Adrenal gland (tissue), 12 donors: Measurements from ENCODE around the gene CDC14B. TPM values are rescaled to one million over a fixed set of nuclear protein-coding genes. Genes with fewer than 3 reads are reported as not detected.

Source experiments
- DNase-seq, 7 donors: peaks; one replicate each; pipeline ENCODE4 v3.0.0-alpha.2; 2019 to 2020
- H3K27ac ChIP-seq, 5 donors: fragments of 200-600 bp; sonication (generic) in 4 of 5; 1 replicate in 3 of 5; 2 replicates in 2 of 5; pipeline versions ENCODE4 v1.5.1 to v1.8.0; 2016 to 2020; ENCODE audit warnings: mild to moderate bottlenecking in 1 of 5
- H3K27me3 ChIP-seq: fragments of 200-600 bp; 2 replicates; pipeline ENCODE4 v1.8.0; 2021
- H3K36me3 ChIP-seq, 2 donors: fragments of 200-600 bp; replicated peaks in 1 of 2; 1 replicate in 1 of 2; 2 replicates in 1 of 2; pipeline versions ENCODE4 v1.5.1 to v1.8.0; 2018 to 2022
- H3K4me1 ChIP-seq, 2 donors: fragments of 200-600 bp; replicated peaks in 1 of 2; 1 replicate in 1 of 2; 2 replicates in 1 of 2; pipeline versions ENCODE4 v1.5.1 to v1.8.0; 2018 to 2021
- H3K4me3 ChIP-seq, 4 donors: fragments of 200-600 bp; sonication (generic) in 3 of 4; one replicate each; pipeline ENCODE4 v1.5.1; 2016 to 2018
- H3K9me3 ChIP-seq, 3 donors: fragments of 200-600 bp; sonication (generic) in 1 of 3; replicated peaks in 1 of 3; 1 replicate in 2 of 3; 2 replicates in 1 of 3; pipeline versions ENCODE4 v1.5.1 to v1.8.0; 2016 to 2021
- CTCF ChIP-seq, 6 experiments: fragments of 450-650 bp in 4 of 6; fragments of 200-600 bp in 2 of 6; sonication (generic) in 1 of 6; IDR thresholded peaks; 1 replicate in 5 of 6; 2 replicates in 1 of 6; pipeline versions ENCODE4 v1.5.1 to v1.8.0; 2016 to 2021; ENCODE audit warnings: antibody characterized with exemption in 6 of 6, mild to moderate bottlenecking in 2 of 6, moderate library complexity in 1 of 6
- POLR2A ChIP-seq, 2 donors: fragments of 450-650 bp; IDR thresholded peaks; one replicate each; pipeline ENCODE4 v1.6.1; 2017; ENCODE audit warnings: antibody characterized with exemption in 2 of 2, mild to moderate bottlenecking in 2 of 2, moderate library complexity in 1 of 2
- WGBS, 4 donors: extraction: QIAGEN DNeasy Blood & Tissue Kit in 2 of 4; methylation state at CpG; one replicate each; pipeline versions ENCODE4 v1.1.5 to v1.1.7; 2013 to 2017; 5-methylcytosine and 5-hydroxymethylcytosine counted together
- intact Hi-C, 2 donors: fragments of 100-400 bp; cut with DNase I; formaldehyde crosslinking; loops; one replicate each; pipeline versions ENCODE4 v1.14.1 to v1.15.0; 2022 to 2023
- polyA plus RNA-seq, 3 donors: library from polyadenylated mRNA; stranded (reverse); fragments of 200-250 nt in 2 of 3; fragments of 350-450 nt in 1 of 3; fragmentation: Illumina TruSeq in 1 of 3; extraction: RNeasy Lipid Tissue Mini Kit (QIAGEN cat#74804) in 1 of 3; gene quantifications; one replicate each; pipeline ENCODE4 v1.2.3, GENCODE V29; 2013 to 2014
- total RNA-seq, 9 donors: library from RNA; depleted of rRNA in 4 of 9; stranded (reverse); fragments of >200 nt in 4 of 9; fragments of 120-200 nt in 1 of 9; fragmentation: NEBNext Ultra II Directional in 1 of 9; extraction: Animal tissue kit (Norgen Biotek cat#: 25700) in 1 of 9; gene quantifications; one replicate each; pipeline versions ENCODE4 v1.1.0 to v1.2.4, GENCODE V29; 2013 to 2023
- donor health status: healthy with polysubstance abuse.
- donor health status: Bipolar disorder and iron deficiency.
- donor health status: DM: yes; HTN: yes; CAD: no.
- donor health status: DM: no; HTN: no; CAD: no.
- donor health status: DM: no; HTN: no; CAD: no.
- donor health status: DM: yes; HTN: yes; CAD: no.

The CDC14B gene
- total and polyA plus RNA-seq, 12 donors, result 2.1 to 19.1 (median 10.2) TPM

GRCh38 chr9:96487949-96488348 lies 131.7 kb downstream of the CDC14B start:
- Histone ChIP-seq H3K4me1 (peaks cover 5 to 36% of the 10 kb centered on the region in 2 donors), H3K27ac (peak overlapping the region in 2 of 5 donors; percentile 4 to 53), H3K27me3 (no peaks in the 10 kb centered on the region), H3K36me3 (peaks cover 0 to 14% of the 10 kb centered on the region in 2 donors), H3K9me3 (no peaks in the 10 kb centered on the region), H3K4me3 (no peak overlapping the region)
- TF ChIP-seq POLR2A (IDR thresholded peaks at IDR 0.05), result no peak
- no peak for TF ChIP-seq CTCF (IDR thresholded peaks at IDR 0.05)
- intact Hi-C loops, result no loop called here
- no peak for DNase-seq
- 74 to 94% (median 80%) methylated on average over 7 to 10 of the region's 10 CpGs for WGBS, 4 donors

- Histone ChIP-seq H3K36me3 (peaks cover 0 to 14% of the 10 kb centered on the region in 2 donors), H3K9me3 (no peaks in the 10 kb centered on the region), H3K27ac (peak overlapping the region in 2 of 5 donors; percentile 53 to 75), H3K4me1 (peaks cover 3 to 33% of the 10 kb centered on the region in 2 donors), H3K27me3 (no peaks in the 10 kb centered on the region), H3K4me3 (no peak overlapping the region)
- no peak for TF ChIP-seq POLR2A (IDR thresholded peaks at IDR 0.05)
- TF ChIP-seq CTCF (IDR thresholded peaks at IDR 0.05), result no peak
- DNase-seq, result no peak
- intact Hi-C loops, result no loop called here
- WGBS, 4 donors, result 67 to 82% (median 72%) methylated on average over 1 of the region's 1 CpG
Measured at GRCh38 chr9:96487029-96487396, 132.6 kb downstream of the CDC14B start.

- Histone ChIP-seq H3K27me3 (no peaks in the 10 kb centered on the region), H3K27ac (peak overlapping the region in 2 of 5 donors; percentile 53 to 75), H3K4me3 (no peak overlapping the region), H3K9me3 (no peaks in the 10 kb centered on the region), H3K4me1 (peaks cover 0 to 28% of the 10 kb centered on the region in 2 donors), H3K36me3 (peaks cover 0 to 14% of the 10 kb centered on the region in 2 donors)
- DNase-seq, result peak in 6 of 7 donors; percentile 35 to 79 (median 52)
- intact Hi-C loops, result no loop called here
- TF ChIP-seq CTCF (IDR thresholded peaks at IDR 0.05) (no peak), POLR2A (IDR thresholded peaks at IDR 0.05) (no peak)
- 29 to 41% (median 37%) methylated on average over 4 to 7 of the region's 7 CpGs for WGBS, 4 donors
Measured at GRCh38 chr9:96486386-96487028, 133.1 kb downstream of the CDC14B start.

- peaks cover 0 to 11% of the 10 kb centered on the region in 2 donors for H3K36me3 ChIP-seq
- no peaks in the 10 kb centered on the region for H3K9me3 ChIP-seq
- peaks cover 0 to 20% of the 10 kb centered on the region in 2 donors for H3K4me1 ChIP-seq
- H3K4me3 ChIP-seq, result no peak overlapping the region
- no peaks in the 10 kb centered on the region for H3K27me3 ChIP-seq
- no peak overlapping the region for H3K27ac ChIP-seq
- DNase-seq, result no peak
- TF ChIP-seq POLR2A (IDR thresholded peaks at IDR 0.05) (no peak), CTCF (IDR thresholded peaks at IDR 0.05) (no peak)
- intact Hi-C loops, result no loop called here
- 86 to 98% (median 97%) methylated on average over 10 to 16 of the region's 16 CpGs for WGBS, 4 donors
Measured at GRCh38 chr9:96485280-96485679, 134.4 kb downstream of the CDC14B start.
